Measurements from ENCODE around the gene ERCC2. TPM values are rescaled to one million over a fixed set of nuclear protein-coding genes. Genes with fewer than 3 reads are reported as not detected.
A peak's percentile ranks its signal among the peaks of the same experiment; 100 is the strongest.

The ERCC2 gene
- total and polyA plus RNA-seq, 7 donors, result 4.2 to 12.9 (median 9.7) TPM

DNA sequence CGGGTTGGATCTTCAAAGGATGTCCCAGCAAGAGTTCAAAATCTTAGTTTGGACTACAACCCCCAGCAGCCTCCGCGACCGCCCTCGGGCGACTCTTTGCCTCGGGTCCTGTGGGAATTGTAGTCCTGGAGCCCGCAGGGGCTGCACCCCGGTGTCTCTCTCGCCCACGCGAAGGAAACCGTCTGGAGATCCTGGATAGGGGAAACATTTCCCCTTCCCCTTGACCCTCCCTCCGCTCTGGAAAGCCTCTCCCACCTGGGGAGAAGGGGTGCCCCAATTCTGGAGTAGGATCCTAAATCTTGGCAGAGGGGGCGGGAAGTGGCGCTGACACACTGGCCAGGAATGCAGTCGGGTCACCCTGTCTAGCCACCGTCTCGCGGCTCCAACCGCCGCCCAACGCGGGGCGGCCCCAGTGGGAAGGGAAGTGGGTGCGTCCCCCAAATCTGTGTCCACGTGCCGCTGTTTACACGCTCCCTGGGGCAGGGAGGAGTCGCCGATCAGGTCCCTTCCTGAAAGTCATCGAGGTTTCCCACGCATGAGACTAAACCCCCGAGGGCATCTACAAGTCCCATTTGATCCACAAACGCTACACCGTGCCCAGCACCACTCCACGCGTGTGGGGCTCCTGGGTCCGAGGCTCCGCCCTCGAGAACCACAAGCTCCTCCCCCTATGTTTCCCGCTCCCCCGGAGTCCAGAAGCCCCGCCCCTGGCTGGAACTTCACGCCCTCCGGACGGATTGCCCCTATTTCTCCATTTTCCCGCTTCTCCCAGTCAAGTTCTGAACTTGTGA lies 35.3 kb upstream of the ERCC2 start:
- H3K36me3 ChIP-seq, result peaks cover 0 to 4% (median 0%) of the 10 kb centered on the region in 4 donors
- intact Hi-C loops (cut with DNase I), result loop anchor here (2.0 kb wide), 1 partner anchor 17 kb away; the partner anchor contains the start of gene ERCC1
- H3K9me3 ChIP-seq, result no peaks in the 10 kb centered on the region
- peak overlapping the region; percentile 85 to 95 (median 90) for H3K27ac ChIP-seq
- 0% methylated on average over 48 of the region's 48 CpGs for WGBS, 2 donors
- TF ChIP-seq POLR2AphosphoS5 (IDR thresholded peaks at IDR 0.05) (peak in 3 of 4 donors; percentile 29 to 33 (median 33)), POLR2A (IDR thresholded peaks at IDR 0.05) (peak in 1 of 2 donors; percentile 12), EP300 (IDR thresholded peaks at IDR 0.05) (no peak)
- TF ChIP-seq, protein P1, sequence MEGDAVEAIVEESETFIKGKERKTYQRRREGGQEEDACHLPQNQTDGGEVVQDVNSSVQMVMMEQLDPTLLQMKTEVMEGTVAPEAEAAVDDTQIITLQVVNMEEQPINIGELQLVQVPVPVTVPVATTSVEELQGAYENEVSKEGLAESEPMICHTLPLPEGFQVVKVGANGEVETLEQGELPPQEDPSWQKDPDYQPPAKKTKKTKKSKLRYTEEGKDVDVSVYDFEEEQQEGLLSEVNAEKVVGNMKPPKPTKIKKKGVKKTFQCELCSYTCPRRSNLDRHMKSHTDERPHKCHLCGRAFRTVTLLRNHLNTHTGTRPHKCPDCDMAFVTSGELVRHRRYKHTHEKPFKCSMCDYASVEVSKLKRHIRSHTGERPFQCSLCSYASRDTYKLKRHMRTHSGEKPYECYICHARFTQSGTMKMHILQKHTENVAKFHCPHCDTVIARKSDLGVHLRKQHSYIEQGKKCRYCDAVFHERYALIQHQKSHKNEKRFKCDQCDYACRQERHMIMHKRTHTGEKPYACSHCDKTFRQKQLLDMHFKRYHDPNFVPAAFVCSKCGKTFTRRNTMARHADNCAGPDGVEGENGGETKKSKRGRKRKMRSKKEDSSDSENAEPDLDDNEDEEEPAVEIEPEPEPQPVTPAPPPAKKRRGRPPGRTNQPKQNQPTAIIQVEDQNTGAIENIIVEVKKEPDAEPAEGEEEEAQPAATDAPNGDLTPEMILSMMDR (IDR thresholded peaks at IDR 0.05), result no peak
- peak overlapping the region; percentile 48 to 67 (median 63) for H3K4me3 ChIP-seq
- peaks cover 2 to 38% (median 27%) of the 10 kb centered on the region in 4 donors for H3K4me1 ChIP-seq
- peaks cover 6 to 18% (median 9%) of the 10 kb centered on the region in 3 donors for H3K27me3 ChIP-seq
- DNase-seq, result peak; percentile 94

DNA sequence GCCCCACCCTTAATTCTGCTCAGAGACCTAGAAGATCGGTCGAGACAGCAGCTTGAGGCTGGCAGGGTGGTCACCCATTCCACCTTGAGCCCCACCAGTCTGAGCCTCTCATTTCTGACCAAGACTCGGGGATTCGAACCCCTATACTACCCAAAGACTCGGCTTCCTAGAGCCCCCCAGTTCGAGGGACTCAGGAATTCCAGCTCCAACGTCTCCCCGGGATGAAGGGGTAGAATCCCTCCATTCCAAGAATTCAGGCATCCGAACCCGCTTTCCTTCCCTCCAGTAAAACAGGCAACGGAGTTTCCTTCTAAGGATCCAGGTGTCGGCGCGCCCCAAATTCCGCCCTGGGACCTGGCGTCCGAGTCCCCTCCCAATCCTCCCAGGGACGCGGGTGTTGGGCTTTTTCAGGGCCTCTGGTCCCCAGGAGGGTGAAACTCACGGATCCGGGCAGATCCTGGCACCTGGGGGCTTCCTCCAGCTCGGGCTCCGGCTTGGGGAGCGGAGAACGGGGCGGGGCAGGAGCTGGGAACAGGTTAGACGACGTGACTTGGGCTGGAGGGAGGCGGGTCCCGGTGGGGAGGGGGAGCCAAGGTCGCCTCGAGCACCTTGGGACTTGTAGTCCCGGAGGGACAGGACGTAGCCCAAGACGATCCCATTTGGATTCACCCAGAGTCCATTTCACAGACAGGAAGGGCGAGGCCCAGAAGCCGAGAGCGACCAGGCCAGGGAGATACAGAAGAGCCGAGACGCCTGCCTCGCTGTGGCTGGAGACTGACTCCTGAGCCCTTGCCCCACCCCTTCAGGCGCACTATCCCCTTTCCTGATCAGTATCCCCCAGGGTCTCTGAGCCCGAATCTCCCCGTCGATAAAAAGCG lies 34.4 kb upstream of the ERCC2 start, which contains the start of gene PPP1R13L:
Gene PPP1R13L (minus strand): TSS at position 513 of the 878 bp plus-strand sequence. CDS start 6,751 bp downstream, outside the sequence.
- peaks cover 0 to 4% (median 0%) of the 10 kb centered on the region in 4 donors for H3K36me3 ChIP-seq
- H3K4me3 ChIP-seq, result peak within 1 kb of the TSS; percentile 48 to 67 (median 63)
- peak; percentile 92 for DNase-seq
- peaks cover 2 to 38% (median 27%) of the 10 kb centered on the region in 4 donors for H3K4me1 ChIP-seq
- H3K27ac ChIP-seq, result peak within 1 kb of the TSS; percentile 85 to 95 (median 90)
- WGBS, 2 donors, result 2 to 6% methylated on average over 46 of the region's 46 CpGs
- H3K27me3 ChIP-seq, result peaks cover 6 to 18% (median 9%) of the 10 kb centered on the region in 3 donors
- no peaks in the 10 kb centered on the region for H3K9me3 ChIP-seq
- TF ChIP-seq POLR2AphosphoS5 (IDR thresholded peaks at IDR 0.05) (peak in 1 of 4 donors; percentile 8), EP300 (IDR thresholded peaks at IDR 0.05) (no peak), POLR2A (IDR thresholded peaks at IDR 0.05) (no peak)
- TF ChIP-seq, protein P1 (IDR thresholded peaks at IDR 0.05), result no peak
- intact Hi-C loops (cut with DNase I), result no loop called here

DNA sequence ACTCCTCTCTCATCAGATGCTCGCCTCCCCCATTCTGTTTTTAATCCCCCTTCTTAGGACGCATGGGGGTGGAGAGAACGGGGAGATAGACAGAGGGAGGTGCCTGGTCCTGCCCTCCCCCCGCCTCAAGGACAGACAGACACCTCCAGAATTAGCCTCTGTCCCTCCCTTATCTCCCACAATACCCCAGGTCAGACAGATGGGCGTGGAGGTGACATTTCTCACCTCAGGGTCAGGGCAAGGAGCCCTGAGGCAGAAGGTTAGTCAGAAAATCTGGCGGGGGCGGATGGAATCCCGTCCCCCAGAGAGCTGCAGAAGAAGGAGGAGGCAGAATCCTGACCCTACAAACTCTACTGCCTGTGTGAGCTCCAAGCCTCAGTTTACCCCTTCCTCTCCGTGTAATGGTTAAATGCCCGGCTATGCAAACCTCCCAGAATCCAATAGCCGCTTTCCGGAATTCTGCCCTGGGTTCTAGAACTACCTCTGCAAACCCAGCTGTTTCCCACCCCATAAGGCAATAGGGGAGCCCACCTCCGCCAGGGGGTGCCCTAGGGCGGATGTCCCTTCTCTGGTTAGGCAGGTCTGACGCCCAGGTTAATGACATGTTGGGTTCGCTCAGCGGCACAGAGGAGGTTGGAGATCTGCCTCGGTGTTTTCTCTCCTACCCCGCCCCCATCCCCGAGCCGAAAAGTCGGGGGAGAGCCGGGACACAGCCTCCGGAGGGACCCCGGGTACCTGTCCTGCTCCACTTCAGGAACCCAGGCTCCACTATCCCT lies 33.6 kb upstream of the ERCC2 start:
- Histone ChIP-seq H3K36me3 (peaks cover 0 to 4% (median 0%) of the 10 kb centered on the region in 4 donors), H3K9me3 (no peaks in the 10 kb centered on the region), H3K4me1 (peaks cover 2 to 39% (median 27%) of the 10 kb centered on the region in 4 donors), H3K4me3 (peak overlapping the region in 3 of 4 donors; percentile 63 to 67 (median 63)), H3K27me3 (peaks cover 6 to 18% (median 9%) of the 10 kb centered on the region in 3 donors), H3K27ac (peak overlapping the region in 3 of 4 donors; percentile 85 to 95 (median 92))
- intact Hi-C loops (cut with DNase I), result no loop called here
- peak; percentile 73 for DNase-seq
- TF ChIP-seq POLR2A (IDR thresholded peaks at IDR 0.05), result no peak
- no peak for TF ChIP-seq POLR2AphosphoS5 (IDR thresholded peaks at IDR 0.05)
- no peak for TF ChIP-seq EP300 (IDR thresholded peaks at IDR 0.05)
- TF ChIP-seq, protein P1 (IDR thresholded peaks at IDR 0.05), result peak in 1 of 4 experiments; percentile 22
- WGBS, 2 donors, result 22 to 25% methylated on average over 25 of the region's 25 CpGs

DNA sequence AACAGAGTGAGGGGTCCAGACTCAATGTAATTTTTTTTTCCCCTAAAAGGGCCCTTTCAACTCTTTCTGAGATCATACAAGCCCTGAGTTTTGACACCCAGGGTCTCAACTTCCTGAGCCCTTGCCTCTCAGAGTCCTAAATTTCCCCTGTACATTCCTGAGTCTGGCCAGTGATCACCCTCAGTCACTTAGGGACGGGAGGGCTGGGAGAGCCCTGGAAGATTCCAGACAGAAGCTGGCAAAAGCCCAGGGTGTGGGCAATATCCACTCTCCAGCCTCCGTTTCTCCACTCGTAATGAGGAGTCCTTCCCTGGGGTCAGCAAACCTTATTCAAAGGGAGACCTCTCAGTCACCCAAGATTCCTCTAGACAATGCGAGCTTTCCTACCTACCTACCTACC lies 32.9 kb upstream of the ERCC2 start:
- no peak for DNase-seq
- Histone ChIP-seq H3K27me3 (peaks cover 6 to 18% (median 9%) of the 10 kb centered on the region in 3 donors), H3K27ac (peak overlapping the region in 1 of 4 donors; percentile 29), H3K36me3 (peaks cover 0 to 3% (median 0%) of the 10 kb centered on the region in 4 donors), H3K4me1 (peaks cover 2 to 46% (median 33%) of the 10 kb centered on the region in 4 donors), H3K4me3 (no peak overlapping the region), H3K9me3 (no peaks in the 10 kb centered on the region)
- intact Hi-C loops (cut with DNase I), result no loop called here
- 79 to 84% methylated on average over 4 of the region's 4 CpGs for WGBS, 2 donors
- TF ChIP-seq POLR2A (IDR thresholded peaks at IDR 0.05) (no peak), POLR2AphosphoS5 (IDR thresholded peaks at IDR 0.05) (no peak), EP300 (IDR thresholded peaks at IDR 0.05) (no peak)
- TF ChIP-seq, protein P1 (IDR thresholded peaks at IDR 0.05), result no peak
